Mesendoderm (in vitro differentiated cells): ENCODE data around the gene DAB2.
"Not testable (repeated sequence)": the region's sequence is repeated elsewhere in the genome, so short reads cannot be mapped to it uniquely, and the experiment has no call there.

Experiments
- DNase-seq: peaks from one replicate; pipeline ENCODE4 v3.0.0; 2013
- H2AK5ac ChIP-seq: 2 replicates; pipeline ENCODE4 v1.6.1; 2013; ENCODE audit warnings: low read length, inconsistent platforms
- H2BK120ac ChIP-seq: 2 replicates; pipeline ENCODE4 v1.6.1; 2013; ENCODE audit warnings: low read depth, mild to moderate bottlenecking, low read length, moderate library complexity, mixed read lengths
- H2BK15ac ChIP-seq: replicated peaks from 2 replicates; pipeline ENCODE4 v1.6.1; 2013; ENCODE audit warnings: low read depth, mild to moderate bottlenecking, moderate library complexity
- H2BK5ac ChIP-seq: 2 replicates; pipeline ENCODE4 v1.6.1; 2013; ENCODE audit warnings: low read length, inconsistent platforms
- H3K18ac ChIP-seq: 2 replicates; pipeline ENCODE4 v1.6.1; 2013; ENCODE audit warnings: mild to moderate bottlenecking, low read length, mixed read lengths
- H3K23ac ChIP-seq: one replicate; pipeline ENCODE4 v1.6.1; 2013; ENCODE audit warnings: low read length
- H3K27ac ChIP-seq: 2 replicates; pipeline ENCODE4 v1.5.1; 2013; ENCODE audit warnings: low read depth, mild to moderate bottlenecking, inconsistent platforms, low read length, moderate library complexity
- H3K27me3 ChIP-seq: 2 replicates; pipeline ENCODE4 v1.6.1; 2013; ENCODE audit warnings: low read length, control low read depth, mild to moderate bottlenecking, inconsistent platforms; ENCODE audit not compliant: insufficient read depth, poor library complexity
- H3K36me3 ChIP-seq: 2 replicates; pipeline ENCODE4 v1.6.1; 2013; ENCODE audit warnings: low read length, inconsistent platforms; ENCODE audit not compliant: control insufficient read depth, insufficient read depth
- H3K4ac ChIP-seq: one replicate; pipeline ENCODE4 v1.6.1; 2013; ENCODE audit warnings: low read depth, mild to moderate bottlenecking, low read length, moderate library complexity
- H3K4me1 ChIP-seq: 2 replicates; pipeline ENCODE4 v1.6.1; 2013; ENCODE audit warnings: low read depth, low read length, inconsistent platforms; ENCODE audit not compliant: control insufficient read depth
- H3K4me2 ChIP-seq: 2 replicates; pipeline ENCODE4 v1.6.1; 2013; ENCODE audit warnings: low read length
- H3K4me3 ChIP-seq: 2 replicates; pipeline ENCODE4 v1.5.1; 2013; ENCODE audit warnings: mild to moderate bottlenecking, low read length
- H3K56ac ChIP-seq: one replicate; pipeline ENCODE4 v1.6.1; 2013; ENCODE audit warnings: low read length
- H3K79me1 ChIP-seq: 2 replicates; pipeline ENCODE4 v1.6.1; 2013; ENCODE audit warnings: low read length, inconsistent platforms
- H3K79me2 ChIP-seq: 2 replicates; pipeline ENCODE4 v1.6.1; 2013; ENCODE audit warnings: mild to moderate bottlenecking, low read length; ENCODE audit not compliant: control insufficient read depth, insufficient read depth
- H3K9ac ChIP-seq: 2 replicates; pipeline ENCODE4 v1.6.1; 2013; ENCODE audit warnings: low read length, inconsistent platforms
- H4K5ac ChIP-seq: one replicate; pipeline ENCODE4 v1.6.1; 2013; ENCODE audit warnings: low read length
- H4K8ac ChIP-seq: one replicate; pipeline ENCODE4 v1.6.1; 2013; ENCODE audit warnings: low read depth, mild to moderate bottlenecking, control low read depth, low read length, moderate library complexity
- WGBS: extraction: QIAGEN DNeasy Blood & Tissue Kit; methylation state at CpG from one replicate; pipeline ENCODE4 v1.1.7; 2013; ENCODE audit warnings: low lambda C conversion rate, missing lambda C conversion rate; ENCODE audit not compliant: insufficient coverage; ENCODE audit errors: extremely low coverage; 5-methylcytosine and 5-hydroxymethylcytosine counted together

The DAB2 gene

DNA sequence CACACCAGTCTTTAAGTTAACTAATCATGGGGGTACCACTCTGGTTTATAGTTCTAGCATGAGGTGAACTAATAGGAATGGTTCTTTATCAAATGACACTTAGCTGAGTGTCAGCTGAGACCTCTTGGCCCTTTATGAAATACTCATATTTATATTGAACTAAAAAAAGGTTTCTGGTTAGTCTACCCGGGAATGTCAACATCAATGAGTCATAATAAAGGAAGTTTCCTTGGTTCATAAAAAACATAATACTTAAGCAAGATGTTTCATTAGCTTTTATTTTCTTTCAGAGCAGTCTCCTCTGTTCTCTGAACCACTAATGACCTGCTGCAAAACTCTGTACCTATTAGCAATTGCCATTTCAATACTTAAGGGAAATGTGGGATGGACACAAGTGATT is 13.7 kb downstream of the DAB2 start:
- Histone ChIP-seq H2BK120ac (no peak overlapping the region), H3K79me2 (no peaks in the 10 kb centered on the region), H3K23ac (no peak overlapping the region), H3K4ac (no peak overlapping the region), H3K4me1 (no peaks in the 10 kb centered on the region), H2BK5ac (no peak overlapping the region), H3K56ac (no peak overlapping the region), H3K4me3 (no peak overlapping the region), H3K27me3 (no peaks in the 10 kb centered on the region), H2BK15ac (no peak overlapping the region), H3K9ac (no peak overlapping the region), H3K4me2 (no peak overlapping the region), H2AK5ac (no peak overlapping the region), H4K5ac (no peak overlapping the region), H3K79me1 (no peaks in the 10 kb centered on the region), H3K18ac (no peak overlapping the region), H4K8ac (no peak overlapping the region), H3K27ac (no peak overlapping the region), H3K36me3 (no peaks in the 10 kb centered on the region)
- no peak for DNase-seq
- no CpG with 5 or more reads among the region's 1 CpG for WGBS

DNA sequence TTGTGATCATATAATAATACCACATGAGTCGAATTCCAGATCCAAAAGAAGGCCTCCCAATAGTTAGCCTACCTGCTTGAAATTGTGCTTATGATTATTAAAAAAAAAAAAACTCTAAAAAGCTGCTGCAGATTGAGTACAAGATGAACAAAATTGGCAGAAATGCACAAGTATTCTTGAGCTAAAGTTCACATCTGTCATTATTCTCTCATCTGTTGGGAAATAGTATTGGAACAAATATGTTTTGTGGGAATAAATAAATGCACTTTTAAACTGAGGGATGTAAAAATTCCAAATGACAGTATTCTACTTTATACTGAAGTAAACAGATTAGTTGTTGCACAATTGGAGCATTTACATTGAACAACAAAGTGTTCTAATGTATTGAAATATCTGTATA is 15.7 kb downstream of the DAB2 start:
- Histone ChIP-seq H2AK5ac (no peak overlapping the region), H3K27me3 (no peaks in the 10 kb centered on the region), H4K8ac (no peak overlapping the region), H3K4me3 (no peak overlapping the region), H3K4me1 (no peaks in the 10 kb centered on the region), H3K9ac (no peak overlapping the region), H3K79me2 (no peaks in the 10 kb centered on the region), H2BK15ac (no peak overlapping the region), H2BK5ac (no peak overlapping the region), H3K56ac (no peak overlapping the region), H4K5ac (no peak overlapping the region), H3K23ac (no peak overlapping the region), H2BK120ac (no peak overlapping the region), H3K27ac (no peak overlapping the region), H3K18ac (no peak overlapping the region), H3K36me3 (no peaks in the 10 kb centered on the region), H3K4ac (no peak overlapping the region), H3K4me2 (no peak overlapping the region), H3K79me1 (no peaks in the 10 kb centered on the region)
- no peak for DNase-seq
- WGBS, result no CpG with 5 or more reads among the region's 1 CpG

DNA sequence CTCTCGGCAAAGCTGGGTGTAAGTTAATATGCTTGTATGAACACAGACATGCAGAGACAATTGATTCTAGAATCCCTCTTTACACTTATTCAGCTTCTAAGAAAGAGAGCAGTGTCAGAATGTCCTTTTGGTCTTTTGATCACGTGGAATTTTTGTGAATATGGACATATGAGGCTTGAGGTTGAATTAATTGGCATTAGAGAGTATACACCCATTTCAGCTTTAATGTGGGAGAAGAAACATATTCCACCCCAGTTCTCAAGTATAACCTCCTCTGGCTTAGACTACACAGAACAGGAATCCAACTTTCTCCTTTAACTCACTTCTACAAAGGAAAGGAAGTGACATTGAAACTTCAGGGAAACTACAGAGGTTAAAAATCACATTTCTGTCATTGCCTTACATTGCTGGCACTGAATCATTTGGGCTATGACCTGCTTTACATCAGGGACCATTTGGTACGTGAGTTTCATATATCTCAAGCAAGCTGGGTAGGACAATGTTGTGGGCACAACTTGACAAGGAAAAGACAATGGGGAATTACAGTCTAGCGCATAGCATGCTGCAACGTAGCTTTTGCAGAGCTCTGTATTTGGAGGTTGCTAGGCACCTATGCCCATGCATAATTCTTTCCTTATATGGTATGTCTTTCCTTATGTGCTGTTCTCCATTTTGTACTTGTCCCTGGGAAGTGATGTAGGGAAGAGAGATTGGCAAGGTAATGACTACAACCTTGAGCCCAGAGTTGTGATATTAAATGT is 19.5 kb downstream of the DAB2 start:
- H2BK120ac ChIP-seq, result no peak overlapping the region
- no peak overlapping the region for H3K23ac ChIP-seq
- no peak overlapping the region for H3K4me2 ChIP-seq
- no peaks in the 10 kb centered on the region for H3K79me1 ChIP-seq
- no peak overlapping the region for H3K4me3 ChIP-seq
- no CpG with 5 or more reads among the region's 5 CpGs for WGBS
- H3K9ac ChIP-seq, result no peak overlapping the region
- H3K4me1 ChIP-seq, result no peaks in the 10 kb centered on the region
- no peaks in the 10 kb centered on the region for H3K79me2 ChIP-seq
- H2BK15ac ChIP-seq, result no peak overlapping the region
- H4K5ac ChIP-seq, result no peak overlapping the region
- H4K8ac ChIP-seq, result no peak overlapping the region
- no peak overlapping the region for H2AK5ac ChIP-seq
- no peak overlapping the region for H3K4ac ChIP-seq
- no peaks in the 10 kb centered on the region for H3K27me3 ChIP-seq
- no peak overlapping the region for H2BK5ac ChIP-seq
- DNase-seq, result peak; percentile 53
- H3K36me3 ChIP-seq, result no peaks in the 10 kb centered on the region
- no peak overlapping the region for H3K18ac ChIP-seq
- no peak overlapping the region for H3K27ac ChIP-seq
- H3K56ac ChIP-seq, result no peak overlapping the region

DNA sequence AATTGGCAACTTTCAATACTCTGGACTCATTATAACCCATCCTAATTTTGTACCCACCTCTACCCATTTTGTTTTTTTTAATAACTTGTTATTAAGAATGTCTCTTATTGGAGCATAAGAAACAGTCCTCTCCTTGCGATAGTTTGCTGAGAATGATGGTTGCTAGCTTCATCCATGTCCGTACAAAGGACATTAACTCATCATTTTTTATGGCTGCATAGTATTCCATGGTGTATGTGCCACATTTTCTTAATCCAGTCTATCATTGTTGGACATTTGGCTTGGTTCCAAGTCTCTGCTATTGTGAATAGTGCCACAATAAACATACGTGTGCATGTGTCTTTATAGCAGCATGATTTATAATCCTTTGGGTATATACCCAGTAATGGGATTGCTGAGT is 21.0 kb downstream of the DAB2 start:
- H3K4me1 ChIP-seq, H4K5ac ChIP-seq, H2BK120ac ChIP-seq, H3K23ac ChIP-seq, H3K4ac ChIP-seq, H2BK15ac ChIP-seq, H3K79me2 ChIP-seq, H3K36me3 ChIP-seq, H3K79me1 ChIP-seq, H3K4me3 ChIP-seq, H3K27ac ChIP-seq, H3K27me3 ChIP-seq, H4K8ac ChIP-seq, H2AK5ac ChIP-seq, H3K18ac ChIP-seq, H3K56ac ChIP-seq, H3K4me2 ChIP-seq, DNase-seq, H3K9ac ChIP-seq, H2BK5ac ChIP-seq: not testable (repeated sequence)
- no CpG with 5 or more reads among the region's 3 CpGs for whole genome bisulfite sequencing

DNA sequence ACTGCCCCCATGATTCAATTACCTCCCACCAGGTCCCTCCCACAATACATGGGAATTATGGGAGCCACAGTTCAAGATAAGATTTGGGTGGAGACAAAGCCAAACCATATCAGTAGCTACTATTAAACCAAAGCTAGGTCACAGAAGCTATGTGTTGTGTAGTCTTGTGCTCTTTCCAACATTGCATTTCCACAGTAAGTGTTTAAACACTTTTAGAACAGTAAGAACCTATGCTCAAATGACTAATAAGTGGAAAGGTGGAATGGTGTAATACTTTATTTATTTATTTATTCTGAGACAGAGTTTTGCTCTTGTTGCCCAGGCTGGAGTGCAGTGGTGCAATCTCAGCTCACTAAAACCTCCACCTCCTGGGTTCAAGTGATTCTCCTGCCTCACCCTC is 22.6 kb downstream of the DAB2 start:
- H3K36me3 ChIP-seq, H2BK5ac ChIP-seq, H2BK120ac ChIP-seq, H2BK15ac ChIP-seq, H3K27me3 ChIP-seq, H3K4me3 ChIP-seq, H3K4me2 ChIP-seq, H4K8ac ChIP-seq, H2AK5ac ChIP-seq, H4K5ac ChIP-seq, H3K56ac ChIP-seq, H3K18ac ChIP-seq, H3K27ac ChIP-seq, H3K4me1 ChIP-seq, H3K9ac ChIP-seq, DNase-seq, H3K79me1 ChIP-seq, H3K4ac ChIP-seq, H3K79me2 ChIP-seq, H3K23ac ChIP-seq: not testable (repeated sequence)
